IPS-15b (cell line): ENCODE results near the gene PHKB.
"Not testable (repeated sequence)": the region's sequence is repeated elsewhere in the genome, so short reads cannot be mapped to it uniquely, and the experiment has no call there.

Experiments used
- H3K27me3 ChIP-seq: one replicate; pipeline ENCODE4 v1.6.1; 2013; ENCODE audit warnings: low read length; ENCODE audit not compliant: control insufficient read depth, insufficient read depth
- H3K36me3 ChIP-seq: one replicate; pipeline ENCODE4 v1.6.1; 2013; ENCODE audit warnings: low read length; ENCODE audit not compliant: control insufficient read depth, insufficient read depth
- H3K4me1 ChIP-seq: one replicate; pipeline ENCODE4 v1.6.1; 2013; ENCODE audit warnings: mild to moderate bottlenecking, low read length; ENCODE audit not compliant: control insufficient read depth, insufficient read depth
- H3K4me3 ChIP-seq: one replicate; pipeline ENCODE4 v1.5.1; 2013; ENCODE audit warnings: low read depth, low read length
- H3K9ac ChIP-seq: one replicate; pipeline ENCODE4 v1.6.1; 2013; ENCODE audit warnings: low read depth, mild to moderate bottlenecking, low read length
- H3K9me3 ChIP-seq: one replicate; pipeline ENCODE4 v1.6.1; 2013; ENCODE audit warnings: mild to moderate bottlenecking, low read length; ENCODE audit not compliant: control insufficient read depth, insufficient read depth

The PHKB gene

DNA sequence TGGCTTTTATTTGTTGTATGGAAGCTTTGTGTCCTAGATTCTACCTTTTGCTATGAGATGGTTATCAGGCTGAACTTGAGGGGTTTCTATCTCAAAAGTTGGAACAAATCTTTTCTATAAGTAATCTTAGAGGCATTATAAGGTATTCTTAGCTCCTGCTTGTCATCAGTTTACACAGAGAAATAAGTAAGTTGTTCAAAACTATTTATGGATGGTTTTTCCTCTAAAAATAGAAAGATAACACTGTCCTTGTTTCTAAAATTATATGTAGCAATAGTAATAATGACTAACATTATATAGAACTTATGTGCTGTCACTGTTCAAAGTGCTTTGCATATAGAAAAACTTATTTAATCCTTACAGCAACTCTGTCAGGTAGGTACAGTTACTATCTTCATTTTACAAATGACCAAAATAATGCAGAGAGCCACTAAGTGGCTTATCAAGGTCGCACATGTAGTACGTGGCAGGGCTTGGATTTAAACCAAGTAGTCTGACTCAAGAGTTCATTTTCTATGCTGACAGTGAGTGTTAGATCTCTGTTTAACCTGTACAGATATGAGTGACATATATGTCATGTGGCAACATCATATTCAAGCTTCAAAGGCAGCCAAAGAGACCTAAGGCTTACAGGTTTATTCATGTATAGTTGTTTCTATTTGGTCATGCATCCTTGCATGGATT lies 59.0 kb downstream of the PHKB start:
- peaks cover 2% of the 10 kb centered on the region for H3K36me3 ChIP-seq
- no peak overlapping the region for H3K4me3 ChIP-seq
- H3K4me1 ChIP-seq: peaks cover 5% of the 10 kb centered on the region
- no peak overlapping the region for H3K9ac ChIP-seq
- H3K9me3 ChIP-seq: no peaks in the 10 kb centered on the region
- no peaks in the 10 kb centered on the region for H3K27me3 ChIP-seq

DNA sequence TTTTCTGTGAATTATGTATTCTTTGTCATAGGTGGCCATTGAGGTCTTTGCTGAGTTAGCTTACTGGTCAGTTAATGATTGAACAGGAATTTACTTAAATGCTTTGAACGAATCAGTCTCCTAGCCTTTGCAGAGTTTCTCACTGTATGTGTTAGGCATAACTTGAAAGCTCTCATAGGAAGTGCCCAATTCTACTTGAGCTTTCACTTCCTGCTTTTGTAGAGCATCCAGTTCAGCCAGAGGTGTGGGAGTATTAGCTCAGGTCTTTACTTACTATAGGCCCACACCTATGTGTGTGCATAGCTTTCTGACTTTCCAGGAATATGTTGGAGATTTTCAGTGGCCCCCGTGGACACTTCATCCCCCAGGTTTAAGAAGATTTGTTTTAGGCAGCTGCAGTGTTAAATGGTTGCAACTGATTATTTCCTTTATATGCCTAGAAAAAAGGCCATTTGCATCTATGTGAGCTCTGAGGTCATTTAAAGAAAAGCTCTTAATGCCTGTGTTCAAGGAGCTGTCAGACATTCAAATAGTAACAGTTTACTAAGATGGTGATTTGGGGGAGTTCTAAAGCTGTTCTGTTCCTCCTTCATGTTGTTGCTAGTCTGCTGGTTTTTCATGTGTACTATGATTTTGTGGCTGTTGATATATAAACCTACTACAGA lies 62.3 kb downstream of the PHKB start:
- Histone ChIP-seq H3K4me3 (no peak overlapping the region), H3K4me1 (peaks cover 5% of the 10 kb centered on the region), H3K9ac (no peak overlapping the region), H3K9me3 (no peaks in the 10 kb centered on the region), H3K36me3 (no peaks in the 10 kb centered on the region), H3K27me3 (no peaks in the 10 kb centered on the region)

DNA sequence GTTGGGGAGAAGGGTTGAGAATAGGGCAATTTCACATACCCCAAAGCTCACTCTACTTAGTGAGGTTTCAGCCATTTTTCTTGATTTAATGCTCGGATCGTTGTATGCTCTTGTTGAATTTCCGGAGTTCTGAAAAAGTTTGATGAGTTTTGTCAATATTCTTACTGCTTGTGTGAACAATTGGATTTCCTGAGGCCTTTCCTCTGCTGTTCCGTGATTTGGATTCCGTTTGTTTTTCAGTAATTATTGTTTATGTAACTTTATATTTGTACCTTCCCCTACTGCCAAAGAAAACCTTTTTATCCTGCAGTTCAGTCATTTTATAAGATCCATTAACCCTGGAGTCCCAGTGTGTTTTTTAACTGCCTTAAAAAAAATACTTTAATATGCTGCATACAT lies 62.9 kb downstream of the PHKB start:
- Histone ChIP-seq H3K27me3 (no peaks in the 10 kb centered on the region), H3K9ac (no peak overlapping the region), H3K4me1 (peaks cover 5% of the 10 kb centered on the region), H3K36me3 (no peaks in the 10 kb centered on the region), H3K4me3 (no peak overlapping the region), H3K9me3 (no peaks in the 10 kb centered on the region)

DNA sequence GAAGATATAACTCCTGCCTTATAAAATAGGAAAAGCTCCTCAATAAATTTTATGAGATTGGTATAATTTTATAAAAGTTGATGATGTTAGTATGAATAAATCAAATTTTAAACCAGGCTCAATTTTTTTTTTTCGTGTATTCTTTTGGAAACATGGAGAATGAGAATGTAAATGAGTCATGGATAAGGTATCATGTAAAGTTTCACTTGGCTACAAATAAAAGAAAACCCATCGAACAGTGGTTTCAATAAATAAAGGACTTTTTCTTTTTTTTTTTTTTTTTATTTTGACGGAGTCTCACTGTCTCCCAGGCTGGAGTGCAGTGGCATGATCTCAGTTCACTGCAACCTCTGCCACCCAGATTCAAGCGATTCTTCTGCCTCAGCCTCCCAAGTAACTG lies 67.3 kb downstream of the PHKB start:
- Histone ChIP-seq H3K9ac (no peak overlapping the region), H3K9me3 (no peaks in the 10 kb centered on the region), H3K36me3 (no peaks in the 10 kb centered on the region), H3K4me3 (no peak overlapping the region), H3K4me1 (peaks cover 3% of the 10 kb centered on the region), H3K27me3 (no peaks in the 10 kb centered on the region)

DNA sequence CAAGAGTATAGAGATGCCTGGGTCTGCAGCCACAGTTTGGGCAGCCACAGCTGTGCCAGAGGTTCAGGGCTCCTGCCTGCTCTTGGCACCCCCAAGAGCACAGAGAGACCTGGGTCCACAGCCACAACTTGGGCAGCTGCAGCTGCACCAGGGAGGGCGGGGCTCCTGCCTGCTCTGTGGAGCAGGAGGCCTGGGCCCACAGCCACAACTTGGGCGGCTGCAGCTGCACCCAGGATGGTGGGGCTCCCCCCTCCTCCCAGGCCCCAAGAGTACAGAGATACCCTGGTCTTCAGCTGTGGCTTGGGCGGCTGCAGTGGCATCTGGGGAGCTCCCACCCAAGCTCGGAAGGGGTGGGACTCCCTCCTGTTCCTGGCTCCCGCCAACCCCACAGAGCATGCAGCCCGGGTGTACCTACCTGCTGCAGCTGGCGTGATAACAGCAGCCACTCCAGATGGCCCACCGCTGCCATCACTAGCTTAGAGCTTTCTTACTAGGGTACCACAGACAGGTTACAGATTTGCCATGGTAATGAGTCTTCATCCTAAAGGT lies 72.7 kb downstream of the PHKB start:
- H3K4me1 ChIP-seq: no peaks in the 10 kb centered on the region
- H3K9ac ChIP-seq: no peak overlapping the region
- H3K9me3 ChIP-seq: no peaks in the 10 kb centered on the region
- no peak overlapping the region for H3K4me3 ChIP-seq
- no peaks in the 10 kb centered on the region for H3K27me3 ChIP-seq
- no peaks in the 10 kb centered on the region for H3K36me3 ChIP-seq

DNA sequence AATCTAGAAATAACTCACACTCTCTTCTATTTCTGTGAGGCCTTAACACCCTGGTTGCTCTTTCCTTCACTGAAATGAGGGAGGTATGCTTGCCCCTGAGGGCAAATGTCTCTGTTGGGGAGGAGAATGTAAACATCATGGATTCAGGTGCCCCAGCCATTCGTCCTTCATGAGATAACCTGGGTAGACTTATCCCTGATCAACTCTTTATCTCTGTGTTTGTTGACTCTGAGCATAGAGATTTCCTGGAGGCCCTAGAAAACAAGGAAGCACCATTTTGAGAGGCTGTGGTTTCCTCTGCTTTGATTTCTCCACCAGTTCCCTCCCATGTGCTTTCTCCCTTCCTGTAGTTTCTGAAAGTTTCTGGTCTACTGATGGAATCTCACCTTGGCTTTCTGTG lies 77.3 kb downstream of the PHKB start:
- H3K27me3 ChIP-seq: no peaks in the 10 kb centered on the region
- no peak overlapping the region for H3K4me3 ChIP-seq
- no peak overlapping the region for H3K9ac ChIP-seq
- peaks cover 2% of the 10 kb centered on the region for H3K9me3 ChIP-seq
- no peaks in the 10 kb centered on the region for H3K36me3 ChIP-seq
- H3K4me1 ChIP-seq: no peaks in the 10 kb centered on the region

DNA sequence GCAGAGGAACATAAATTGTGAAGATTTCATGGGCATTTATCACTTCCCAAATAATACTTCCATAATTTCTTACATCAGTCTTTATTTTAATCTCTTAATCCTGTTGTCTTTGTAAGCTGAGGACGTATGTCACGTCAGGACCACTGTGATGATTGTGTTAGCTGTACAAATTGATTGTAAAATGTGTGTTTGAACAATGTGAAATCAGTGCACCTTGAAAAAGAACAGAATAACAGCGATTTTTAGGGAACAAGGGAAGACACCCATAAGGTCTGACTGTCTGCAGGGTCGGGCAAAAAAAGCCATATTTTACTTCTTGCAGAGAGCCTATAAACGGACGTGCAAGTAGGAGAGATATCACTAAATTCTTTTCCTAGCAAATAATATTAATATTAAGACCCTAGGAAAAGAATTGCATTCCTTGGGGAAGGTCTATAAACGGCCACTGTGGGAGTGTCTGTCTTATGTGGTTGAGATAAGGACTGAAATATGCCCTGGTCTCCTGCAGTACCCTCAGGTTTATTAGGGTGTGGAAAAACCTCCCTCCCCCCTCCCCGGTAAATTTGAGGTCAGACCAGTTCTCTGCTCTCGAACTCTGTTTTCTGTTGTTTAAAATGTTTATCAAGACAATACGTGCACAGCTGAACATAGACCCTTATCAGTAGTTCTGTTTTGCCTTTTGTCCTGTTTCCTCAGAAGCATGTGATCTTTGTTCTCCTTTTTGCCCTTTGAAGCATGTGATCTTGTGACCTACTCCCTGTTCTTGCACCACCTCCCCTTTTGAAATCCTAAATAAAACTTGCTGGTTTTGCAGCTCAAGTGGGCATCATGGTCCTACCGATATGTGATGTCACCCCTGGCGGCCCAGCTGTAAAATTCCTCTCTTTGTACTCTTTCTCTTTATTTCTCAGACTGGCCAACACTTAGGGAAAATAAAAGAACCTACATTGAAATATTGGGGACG lies 78.9 kb downstream of the PHKB start:
- H3K36me3 ChIP-seq, H3K4me1 ChIP-seq, H3K9me3 ChIP-seq, H3K4me3 ChIP-seq, H3K9ac ChIP-seq, H3K27me3 ChIP-seq: not testable (repeated sequence)

DNA sequence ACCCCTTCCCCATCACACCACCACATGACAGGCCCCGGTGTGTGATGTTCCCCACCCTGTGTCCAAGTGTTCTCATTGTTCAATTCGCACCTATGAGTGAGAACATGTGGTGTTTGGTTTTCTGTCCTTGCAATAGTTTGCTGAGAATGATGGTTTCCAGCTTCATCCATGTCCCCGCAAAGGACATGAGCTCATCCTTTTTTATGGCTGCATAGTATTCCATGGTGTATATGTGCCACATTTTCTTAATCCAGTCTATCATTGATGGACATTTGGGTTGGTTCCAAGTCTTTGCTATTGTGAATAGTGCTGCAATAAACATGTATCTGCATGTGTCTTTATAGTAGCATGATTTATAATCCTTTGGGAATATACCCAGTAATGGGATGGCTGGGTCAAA lies 80.0 kb downstream of the PHKB start:
- not testable (repeated sequence) for H3K9ac ChIP-seq, H3K4me3 ChIP-seq, H3K36me3 ChIP-seq, H3K4me1 ChIP-seq, H3K9me3 ChIP-seq, H3K27me3 ChIP-seq

DNA sequence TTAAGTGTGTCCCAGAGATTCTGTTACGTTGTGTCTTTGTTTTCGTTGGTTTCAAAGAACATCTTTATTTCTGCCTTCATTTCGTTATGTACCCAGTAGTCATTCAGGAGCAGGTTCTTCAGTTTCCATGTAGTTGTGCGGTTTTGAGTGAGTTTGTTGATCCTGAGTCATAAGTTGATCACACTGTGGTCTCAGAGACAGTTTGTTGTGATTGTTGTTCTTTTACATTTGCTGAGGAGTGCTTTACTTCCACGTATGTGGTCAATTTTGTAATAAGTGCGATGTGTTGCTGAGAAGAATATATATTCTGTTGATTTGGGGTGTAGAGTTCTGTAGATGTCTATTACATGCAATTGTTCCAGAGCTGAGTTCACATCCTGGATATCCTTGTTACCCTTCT lies 83.1 kb downstream of the PHKB start:
- not testable (repeated sequence) for H3K36me3 ChIP-seq, H3K4me1 ChIP-seq, H3K9ac ChIP-seq, H3K4me3 ChIP-seq, H3K27me3 ChIP-seq
- peaks cover 22% of the 10 kb centered on the region for H3K9me3 ChIP-seq

DNA sequence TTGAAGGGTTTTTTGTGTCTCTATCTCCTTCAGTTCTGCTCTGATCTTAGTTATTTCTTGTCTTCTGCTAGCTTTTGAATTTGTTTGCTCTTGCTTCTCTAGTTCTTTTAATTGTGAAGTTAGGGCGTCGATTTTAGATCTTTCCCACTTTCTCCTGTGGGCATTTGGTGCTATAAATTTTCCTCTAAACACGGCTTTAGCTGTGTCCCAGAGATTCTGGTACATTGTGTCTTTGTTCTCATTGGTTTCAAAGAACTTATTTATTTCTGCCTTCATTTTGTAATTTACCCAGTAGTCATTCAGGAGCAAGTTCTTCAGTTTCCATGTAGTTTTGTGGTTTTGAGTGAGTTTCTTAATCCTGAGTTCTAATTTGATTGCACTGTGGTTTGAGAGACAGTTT lies 90.1 kb downstream of the PHKB start:
- H3K9ac ChIP-seq, H3K27me3 ChIP-seq, H3K4me3 ChIP-seq, H3K4me1 ChIP-seq, H3K36me3 ChIP-seq: not testable (repeated sequence)
- H3K9me3 ChIP-seq: peaks cover 16% of the 10 kb centered on the region

DNA sequence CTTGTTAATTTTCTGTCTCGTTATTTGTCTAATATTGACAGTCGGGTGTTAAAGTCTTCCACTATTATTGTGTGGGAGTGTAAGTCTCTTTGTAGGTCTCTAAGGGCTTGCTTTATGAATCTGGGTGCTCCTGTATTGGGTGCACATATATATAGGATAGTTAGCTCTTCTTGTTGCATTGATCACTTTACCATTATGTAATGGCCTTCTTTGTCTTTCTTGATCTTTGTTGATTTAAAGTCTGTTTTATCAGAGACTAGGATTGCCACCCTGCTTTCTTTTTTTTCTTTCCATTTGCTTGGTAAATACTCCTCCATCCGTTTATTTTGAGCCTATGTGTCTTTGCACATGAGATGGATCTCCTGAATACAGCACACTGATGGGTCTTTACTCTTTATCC lies 90.6 kb downstream of the PHKB start:
- not testable (repeated sequence) for H3K9ac ChIP-seq, H3K27me3 ChIP-seq, H3K4me3 ChIP-seq, H3K36me3 ChIP-seq, H3K4me1 ChIP-seq
- peaks cover 10% of the 10 kb centered on the region for H3K9me3 ChIP-seq
